CD4-positive, alpha-beta T cell treated with Interleukin-17A for 1 hour (primary cell): ENCODE measurements around the gene ARHGAP24.
"Not testable (repeated sequence)": the region's sequence is repeated elsewhere in the genome, so short reads cannot be mapped to it uniquely, and the experiment has no call there.

ENCODE experiments used
- DNase-seq: peaks from one replicate; pipeline ENCODE4 v3.0.0-alpha.2; 2020

Gene ARHGAP24

DNA sequence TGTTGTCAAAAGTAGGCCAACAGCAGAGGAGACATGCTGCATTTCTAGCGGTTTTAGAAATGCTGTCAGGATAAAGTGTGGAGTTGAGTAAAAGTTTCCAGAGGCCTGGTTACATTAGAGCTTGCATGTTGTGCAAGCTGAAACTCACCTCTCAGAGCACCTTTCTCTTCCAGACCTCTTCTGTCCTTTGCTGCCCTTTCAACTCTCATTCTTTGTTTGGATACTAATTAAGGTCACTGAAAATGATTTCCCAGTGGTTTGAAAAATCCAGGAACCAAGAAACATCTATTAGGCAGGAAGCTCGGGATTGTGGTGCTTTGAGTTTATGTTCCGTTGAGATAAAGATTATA lies 458.3 kb downstream of the ARHGAP24 start:
- no peak for DNase-seq

GRCh38 chr4:85937507-85937906 lies 462.6 kb downstream of the ARHGAP24 start:
- DNase-seq, result no peak

DNA sequence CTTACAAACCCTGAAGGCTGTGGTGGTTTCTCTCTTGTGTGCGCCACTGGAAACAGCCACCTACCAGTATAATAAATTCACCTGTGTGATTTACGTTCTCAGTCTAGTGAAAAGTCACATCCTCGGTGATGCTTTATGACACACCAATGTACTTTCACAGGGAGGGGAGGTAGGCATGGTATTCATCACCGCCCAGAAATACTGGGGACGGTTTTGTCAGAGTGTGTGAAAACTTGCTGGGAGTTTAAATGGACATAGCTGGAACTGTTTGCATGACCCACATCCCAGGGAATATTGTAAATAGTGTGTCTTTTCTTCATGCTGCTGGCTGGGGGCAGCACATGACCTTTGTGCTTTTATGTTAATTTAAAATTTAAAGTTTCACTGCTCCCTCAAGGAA lies 463.1 kb downstream of the ARHGAP24 start:
- DNase-seq, result no peak

GRCh38 chr4:85938902-85939301 lies 464.0 kb downstream of the ARHGAP24 start:
- DNase-seq, result no peak

GRCh38 chr4:85939595-85939994 lies 464.6 kb downstream of the ARHGAP24 start:
- DNase-seq, result no peak

GRCh38 chr4:85940151-85940550 lies 465.2 kb downstream of the ARHGAP24 start:
- DNase-seq, result no peak

- no peak for DNase-seq
Observed at GRCh38 chr4:85942107-85942506, 467.2 kb downstream of the ARHGAP24 start.

DNA sequence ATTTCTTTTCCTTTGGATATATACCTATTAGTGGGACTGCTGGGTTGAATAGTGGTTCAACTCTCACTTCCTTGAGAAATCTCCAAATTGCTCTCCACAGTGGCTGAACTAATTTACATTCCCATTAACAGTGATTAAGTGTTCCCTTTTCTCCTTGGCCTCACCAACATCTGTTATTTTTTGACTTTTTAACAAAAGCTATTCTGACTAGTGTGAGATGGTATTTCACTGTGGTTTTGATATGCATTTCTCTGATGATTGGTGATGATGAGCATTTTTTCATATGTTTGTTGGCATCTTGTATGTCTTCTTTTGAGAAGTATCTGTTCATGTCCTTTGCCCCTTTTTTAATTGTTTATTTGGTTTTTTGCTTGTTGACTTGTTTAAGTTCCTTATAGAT lies 471.9 kb downstream of the ARHGAP24 start:
- no peak for DNase-seq

- DNase-seq, result no peak
Observed at GRCh38 chr4:85951099-85951498, 476.1 kb downstream of the ARHGAP24 start.

- no peak for DNase-seq
Observed at GRCh38 chr4:85952528-85952927, 477.6 kb downstream of the ARHGAP24 start.

DNA sequence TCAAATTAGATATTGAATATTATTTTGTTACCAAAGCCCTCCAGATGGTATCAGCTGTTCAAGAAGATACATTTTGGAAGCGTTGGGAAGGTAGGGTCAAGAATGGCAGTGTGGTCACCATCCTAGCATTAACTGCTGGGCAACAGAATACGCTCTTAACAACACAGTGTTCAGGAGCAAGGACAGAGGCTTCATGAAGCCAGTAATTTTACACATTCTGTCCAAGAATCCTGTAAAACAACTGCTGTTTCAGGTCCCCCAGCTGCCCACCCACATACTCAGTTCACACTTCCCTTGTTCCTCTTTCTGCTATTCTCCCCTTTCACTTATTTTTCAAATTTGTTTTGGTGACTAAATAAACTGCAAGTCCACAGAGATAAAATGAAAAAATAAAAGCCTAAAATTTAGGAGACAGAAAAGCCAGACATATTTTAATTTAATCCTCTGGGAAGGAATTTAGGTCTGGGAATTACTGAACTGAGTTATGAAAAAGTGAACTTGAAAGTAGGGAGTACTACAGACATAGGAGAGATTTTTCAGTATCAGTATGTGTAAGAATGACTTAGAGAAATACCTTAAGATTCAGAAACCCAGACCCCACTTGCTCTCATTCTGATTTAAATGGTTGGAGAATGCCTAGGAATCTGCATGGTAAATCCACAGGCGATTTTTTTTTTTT lies 478.2 kb downstream of the ARHGAP24 start:
- DNase-seq, result no peak

DNA sequence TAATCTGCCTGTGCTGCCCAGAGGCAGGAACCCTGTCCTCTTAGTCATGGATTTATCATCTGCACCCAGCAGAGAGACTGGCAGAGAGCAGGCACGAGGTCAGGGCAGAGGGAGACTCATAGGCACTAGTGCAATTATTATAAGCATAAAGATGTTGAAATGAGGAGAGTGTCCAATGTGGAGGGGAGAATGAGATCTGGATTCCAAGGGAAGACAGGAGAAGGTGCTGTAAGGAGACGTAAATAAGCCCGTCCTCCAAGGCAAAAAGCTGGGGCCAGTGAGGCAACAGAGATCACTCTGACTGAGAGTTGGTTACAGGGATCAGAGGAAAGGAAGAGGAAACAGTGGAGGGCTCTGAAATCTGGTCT lies 478.7 kb downstream of the ARHGAP24 start:
- DNase-seq, result no peak

DNA sequence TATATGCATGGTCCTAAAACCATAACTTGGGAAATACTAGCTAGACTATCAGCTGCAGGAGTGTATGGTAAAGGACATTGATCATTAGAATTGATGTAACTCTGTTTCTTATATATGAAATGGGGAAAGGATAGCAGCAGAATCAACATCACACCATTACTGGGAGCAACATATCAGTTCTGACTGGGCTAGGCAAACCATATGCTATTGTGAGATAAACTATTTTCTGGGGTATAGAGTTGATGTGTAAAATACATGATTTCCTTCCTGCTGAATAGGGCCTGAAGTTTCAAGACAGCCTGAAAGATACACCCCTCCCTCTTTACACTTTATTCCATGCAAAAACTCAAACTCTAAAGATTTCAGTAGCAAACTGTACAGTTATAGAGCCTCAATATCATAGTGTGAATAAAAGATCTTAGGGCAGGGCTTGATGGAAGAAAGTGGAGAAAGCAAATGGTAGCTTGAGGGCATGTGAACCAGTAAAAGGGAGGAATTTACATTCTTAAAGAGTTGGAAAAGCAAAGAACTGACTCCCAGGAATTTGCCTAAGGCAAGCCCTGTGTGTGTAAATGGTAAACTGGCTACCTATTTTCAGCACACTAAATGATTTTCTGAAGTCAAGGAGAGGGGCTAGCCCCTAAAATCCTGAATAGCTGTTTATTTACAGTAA lies 480.8 kb downstream of the ARHGAP24 start:
- DNase-seq, result no peak

- DNase-seq, result no peak
Observed at GRCh38 chr4:85956293-85956945, 481.5 kb downstream of the ARHGAP24 start.

- DNase-seq, result no peak
Observed at GRCh38 chr4:85961887-85962286, 486.9 kb downstream of the ARHGAP24 start.

GRCh38 chr4:85963231-85963630 lies 488.3 kb downstream of the ARHGAP24 start:
- no peak for DNase-seq

GRCh38 chr4:85964298-85964697 lies 489.3 kb downstream of the ARHGAP24 start:
- DNase-seq, result no peak

- not testable (repeated sequence) for DNase-seq
Observed at GRCh38 chr4:85965017-85965416, 490.1 kb downstream of the ARHGAP24 start.

DNA sequence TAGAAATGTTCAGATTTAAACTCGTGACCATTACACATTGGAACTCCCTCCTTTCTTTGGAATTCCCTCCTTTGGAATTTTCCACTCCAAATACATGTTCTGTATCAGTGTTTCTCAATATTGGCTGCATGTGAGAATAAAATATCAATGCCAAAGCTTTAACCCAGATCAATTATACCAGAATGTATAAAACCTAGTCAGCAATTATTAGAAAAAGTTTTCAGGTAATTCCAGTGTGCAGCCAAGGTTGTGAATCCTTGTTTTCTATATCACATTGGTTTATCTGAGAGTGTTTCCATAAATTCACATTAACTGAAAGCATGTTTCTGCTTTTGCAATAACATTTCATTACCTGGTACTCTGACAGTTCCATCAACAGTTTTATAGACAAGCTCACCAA lies 490.6 kb downstream of the ARHGAP24 start:
- no peak for DNase-seq

DNA sequence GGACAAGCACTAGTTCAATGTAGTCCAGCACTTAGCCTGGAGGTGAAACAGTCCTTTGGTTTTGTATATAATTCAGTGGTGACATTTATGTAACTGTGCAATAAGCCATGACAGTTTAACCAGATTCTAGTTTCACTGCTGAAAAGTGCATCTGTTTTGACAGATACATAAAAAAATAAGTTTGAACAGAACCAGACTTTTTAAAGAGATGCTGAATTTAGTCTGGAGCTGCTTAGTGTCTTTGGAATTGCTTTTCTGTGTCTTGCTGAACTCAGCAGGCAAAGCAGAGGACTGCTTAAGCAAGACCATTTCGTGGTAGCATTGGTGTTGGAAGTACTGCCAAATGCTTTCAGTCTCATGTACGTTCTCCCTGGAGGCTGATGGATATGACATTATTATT lies 491.4 kb downstream of the ARHGAP24 start:
- no peak for DNase-seq

- DNase-seq, result no peak
Observed at GRCh38 chr4:85967872-85968271, 492.9 kb downstream of the ARHGAP24 start.

DNA sequence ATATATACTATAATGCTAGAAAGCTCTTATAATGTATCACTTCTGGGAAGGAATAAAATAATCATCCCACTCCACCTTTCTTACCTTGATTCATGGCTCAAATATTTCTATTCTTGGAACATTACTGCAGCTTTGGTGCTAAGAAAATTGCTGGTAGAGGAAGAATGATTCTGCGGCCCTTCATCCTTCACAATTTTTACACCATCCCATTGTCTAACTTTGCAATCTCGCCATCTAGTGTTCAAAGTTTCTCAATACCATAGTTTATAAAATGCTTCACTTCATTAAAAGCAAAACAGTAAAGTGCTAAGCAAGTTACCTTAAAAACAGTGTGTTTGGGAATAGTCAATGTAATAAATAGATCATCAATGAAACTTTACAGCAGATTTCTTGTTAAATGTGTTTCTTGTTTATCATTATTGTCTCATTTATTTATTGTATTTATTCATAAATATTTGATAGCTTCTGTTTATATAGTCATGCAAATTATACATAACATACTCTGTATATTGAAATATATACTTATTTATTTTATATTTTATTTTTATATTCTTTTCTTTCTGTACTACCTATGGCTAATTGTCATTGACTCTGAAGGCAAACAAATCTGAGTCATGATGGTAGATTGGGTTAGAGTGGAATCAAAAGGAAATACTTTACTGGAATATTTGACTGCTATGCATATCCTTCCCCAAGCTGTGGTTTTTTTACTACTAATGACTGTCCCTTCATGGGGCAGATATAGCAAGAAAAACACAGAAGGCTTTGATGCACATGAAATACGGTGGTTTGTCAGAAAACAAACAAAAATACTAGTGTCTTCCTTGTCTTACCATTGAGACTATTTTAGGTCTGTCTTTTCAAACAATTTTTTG lies 494.2 kb downstream of the ARHGAP24 start:
- DNase-seq, result no peak

GRCh38 chr4:85970535-85970934 lies 495.6 kb downstream of the ARHGAP24 start:
- DNase-seq, result no peak
